B cell (primary cell): ENCODE measurements around the gene C16orf54.

Experiments
- CTCF ChIP-seq: fragments of 200-600 bp; IDR thresholded peaks from one replicate; pipeline ENCODE4 v1.8.0; 2022; ENCODE audit warnings: antibody characterized with exemption, mild to moderate bottlenecking
- EZH2 ChIP-seq: IDR thresholded peaks from 2 replicates; pipeline ENCODE4 v1.6.1; 2012; ENCODE audit warnings: borderline replicate concordance, low read depth, mild to moderate bottlenecking, moderate library complexity, low read length; ENCODE audit not compliant: insufficient read depth, poor library complexity, severe bottlenecking

DNA sequence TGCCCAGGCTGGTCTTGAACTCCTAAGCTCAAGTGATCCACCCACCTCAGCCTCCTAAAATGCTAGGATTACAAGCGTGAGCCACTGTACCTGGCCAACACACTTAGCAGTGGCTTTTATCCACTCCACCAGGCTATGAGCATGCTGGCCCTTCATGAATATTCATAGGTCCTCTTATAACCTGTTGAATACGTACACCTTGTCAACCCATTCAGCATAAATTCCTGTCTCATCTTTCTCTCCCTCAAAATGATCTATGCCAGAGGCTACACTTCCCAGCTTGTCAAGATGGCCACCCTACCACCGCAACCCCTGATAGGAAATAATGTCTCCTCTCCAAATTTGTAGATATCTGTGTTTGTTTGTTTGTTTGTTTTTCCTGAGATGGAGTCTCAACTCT, 21.3 kb upstream of the C16orf54 start:
- TF ChIP-seq CTCF (no peak), EZH2 (no peak)
